Gastroesophageal sphincter (tissue), 4 donors: ENCODE results near the gene HUS1B. TPM values are rescaled to one million over a fixed set of nuclear protein-coding genes. Genes with fewer than 3 reads are reported as not detected.

Source experiments
- ATAC-seq: fragments of 150-250 bp; one replicate; pipeline ENCODE4 v1.9.1; 2016; ENCODE audit warnings: mild to moderate bottlenecking, moderate library complexity
- H3K27ac ChIP-seq, 4 donors: fragments of 200-600 bp; sonication (generic) in 3 of 4; 1 replicate in 3 of 4; 2 replicates in 1 of 4; pipeline ENCODE4 v1.5.1; 2016 to 2019
- H3K27me3 ChIP-seq: fragments of 200-600 bp; sonication (generic); one replicate; pipeline ENCODE4 v1.5.1; 2019
- H3K36me3 ChIP-seq, 2 donors: fragments of 200-600 bp; sonication (generic); one replicate each; pipeline ENCODE4 v1.5.1; 2019; ENCODE audit warnings: control low read depth in 1 of 2
- H3K4me1 ChIP-seq, 3 donors: fragments of 200-600 bp; sonication (generic); 1 replicate in 2 of 3; 2 replicates in 1 of 3; pipeline ENCODE4 v1.5.1; 2016 to 2019; ENCODE audit warnings: control low read depth in 2 of 3
- H3K4me3 ChIP-seq, 2 donors: fragments of 200-600 bp; sonication (generic); one replicate each; pipeline ENCODE4 v1.5.1; 2019; ENCODE audit warnings: mild to moderate bottlenecking in 1 of 2, moderate library complexity in 1 of 2
- H3K9me3 ChIP-seq, 3 donors: fragments of 200-600 bp; sonication (generic); one replicate each; pipeline ENCODE4 v1.5.1; 2017 to 2019; ENCODE audit warnings: control low read depth in 2 of 3
- CTCF ChIP-seq, 4 experiments: fragments of 200-600 bp in 2 of 4; fragments of 450-650 bp in 2 of 4; sonication (generic) in 1 of 4; IDR thresholded peaks; one replicate each; pipeline ENCODE4 v1.5.1; 2017 to 2019; ENCODE audit warnings: antibody characterized with exemption in 4 of 4, mild to moderate bottlenecking in 2 of 4, moderate library complexity in 2 of 4
- EP300 ChIP-seq: sonication (generic); formaldehyde crosslinking; IDR thresholded peaks from one replicate; pipeline ENCODE4 v1.6.1; 2017; ENCODE audit warnings: antibody characterized with exemption, mild to moderate bottlenecking
- POLR2A ChIP-seq, 2 donors: fragments of 450-650 bp; IDR thresholded peaks; one replicate each; pipeline ENCODE4 v1.6.1; 2017; ENCODE audit warnings: antibody characterized with exemption in 2 of 2, mild to moderate bottlenecking in 2 of 2, moderate library complexity in 1 of 2
- POLR2AphosphoS5 ChIP-seq: sonication (generic); formaldehyde crosslinking; IDR thresholded peaks from one replicate; pipeline ENCODE4 v1.6.1; 2017; ENCODE audit warnings: antibody characterized with exemption
- WGBS, 2 donors: methylation state at CpG; one replicate each; pipeline ENCODE4 v1.1.5; 2018; ENCODE audit warnings: low coverage in 1 of 2; 5-methylcytosine and 5-hydroxymethylcytosine counted together
- total RNA-seq, 4 donors: library from RNA; depleted of rRNA; stranded (reverse); fragments of >200 nt; gene quantifications; one replicate each; pipeline ENCODE4 v1.1.0, GENCODE V29; 2016

The HUS1B gene
- 1 to 10 TPM in 2 of 4 donors, under 1 TPM in 1, not detected in 1; 0.77 to 2.3 (median 2.0) TPM for total RNA-seq

GRCh38 chr6:656460-657252, at the start of gene HUS1B:
TSS of gene HUS1B (minus strand) at chr6:657100. CDS start at chr6:656944, 156 bp downstream.
- peaks cover 0 to 11% (median 0%) of the 10 kb centered on the region in 3 donors for H3K9me3 ChIP-seq
- TF ChIP-seq EP300, result no peak
- no peak for TF ChIP-seq POLR2A (IDR thresholded peaks at IDR 0.05)
- no peak for TF ChIP-seq CTCF (IDR thresholded peaks at IDR 0.05)
- TF ChIP-seq POLR2AphosphoS5, result no peak
- no peaks in the 10 kb centered on the region for H3K27me3 ChIP-seq
- WGBS, 2 donors, result 100% methylated on average over 2 to 6 of the region's 73 CpGs
- H3K36me3 ChIP-seq, result peaks cover 0 to 11% of the 10 kb centered on the region in 2 donors
- ATAC-seq, result no peak
- H3K27ac ChIP-seq, result no peak within 1 kb of the TSS
- no peak within 1 kb of the TSS for H3K4me3 ChIP-seq
- peaks cover 0 to 48% (median 7%) of the 10 kb centered on the region in 3 donors for H3K4me1 ChIP-seq

- no peak overlapping the region for H3K27ac ChIP-seq
- TF ChIP-seq POLR2AphosphoS5, result no peak
- TF ChIP-seq CTCF (IDR thresholded peaks at IDR 0.05), result no peak
- no peak for TF ChIP-seq POLR2A (IDR thresholded peaks at IDR 0.05)
- TF ChIP-seq EP300, result no peak
- H3K4me1 ChIP-seq, result peaks cover 0 to 18% (median 0%) of the 10 kb centered on the region in 3 donors
- no peaks in the 10 kb centered on the region for H3K27me3 ChIP-seq
- 85 to 100% methylated on average over 4 to 6 of the region's 6 CpGs for WGBS, 2 donors
- H3K9me3 ChIP-seq, result no peaks in the 10 kb centered on the region
- no peaks in the 10 kb centered on the region for H3K36me3 ChIP-seq
- ATAC-seq, result no peak
- H3K4me3 ChIP-seq, result no peak overlapping the region
These were observed 49.2 kb upstream of the HUS1B start for GRCh38 chr6:706146-706545.

GRCh38 chr6:705047-705446, 48.1 kb upstream of the HUS1B start:
- Histone ChIP-seq H3K4me3 (no peak overlapping the region), H3K4me1 (peaks cover 0 to 10% (median 0%) of the 10 kb centered on the region in 3 donors), H3K36me3 (no peaks in the 10 kb centered on the region), H3K27ac (no peak overlapping the region), H3K27me3 (no peaks in the 10 kb centered on the region), H3K9me3 (no peaks in the 10 kb centered on the region)
- no peak for TF ChIP-seq EP300
- TF ChIP-seq CTCF (IDR thresholded peaks at IDR 0.05), result no peak
- TF ChIP-seq POLR2A (IDR thresholded peaks at IDR 0.05), result no peak
- no peak for TF ChIP-seq POLR2AphosphoS5
- 50 to 64% methylated on average over 4 of the region's 4 CpGs for WGBS, 2 donors
- ATAC-seq, result no peak

GRCh38 chr6:704046-704445, 47.1 kb upstream of the HUS1B start:
- H3K4me3 ChIP-seq, result no peak overlapping the region
- H3K4me1 ChIP-seq, result peaks cover 0 to under 1% (median 0%) of the 10 kb centered on the region in 3 donors
- 44 to 92% methylated on average over 1 to 6 of the region's 6 CpGs for WGBS, 2 donors
- H3K36me3 ChIP-seq, result no peaks in the 10 kb centered on the region
- no peaks in the 10 kb centered on the region for H3K9me3 ChIP-seq
- no peak overlapping the region for H3K27ac ChIP-seq
- TF ChIP-seq CTCF (IDR thresholded peaks at IDR 0.05) (no peak), POLR2AphosphoS5 (no peak)
- H3K27me3 ChIP-seq, result no peaks in the 10 kb centered on the region
- ATAC-seq, result no peak

- TF ChIP-seq CTCF (IDR thresholded peaks at IDR 0.05) (no peak), POLR2A (IDR thresholded peaks at IDR 0.05) (no peak), POLR2AphosphoS5 (no peak)
- Histone ChIP-seq H3K4me3 (no peak overlapping the region), H3K27me3 (no peaks in the 10 kb centered on the region), H3K4me1 (no peaks in the 10 kb centered on the region), H3K36me3 (no peaks in the 10 kb centered on the region), H3K9me3 (no peaks in the 10 kb centered on the region), H3K27ac (no peak overlapping the region)
- 82% methylated on average over 3 of the region's 3 CpGs for WGBS, 2 donors
- ATAC-seq, result no peak
These were observed 46.7 kb upstream of the HUS1B start for GRCh38 chr6:703552-703951.
